ENCODE results near the gene METTL27.

DNA sequence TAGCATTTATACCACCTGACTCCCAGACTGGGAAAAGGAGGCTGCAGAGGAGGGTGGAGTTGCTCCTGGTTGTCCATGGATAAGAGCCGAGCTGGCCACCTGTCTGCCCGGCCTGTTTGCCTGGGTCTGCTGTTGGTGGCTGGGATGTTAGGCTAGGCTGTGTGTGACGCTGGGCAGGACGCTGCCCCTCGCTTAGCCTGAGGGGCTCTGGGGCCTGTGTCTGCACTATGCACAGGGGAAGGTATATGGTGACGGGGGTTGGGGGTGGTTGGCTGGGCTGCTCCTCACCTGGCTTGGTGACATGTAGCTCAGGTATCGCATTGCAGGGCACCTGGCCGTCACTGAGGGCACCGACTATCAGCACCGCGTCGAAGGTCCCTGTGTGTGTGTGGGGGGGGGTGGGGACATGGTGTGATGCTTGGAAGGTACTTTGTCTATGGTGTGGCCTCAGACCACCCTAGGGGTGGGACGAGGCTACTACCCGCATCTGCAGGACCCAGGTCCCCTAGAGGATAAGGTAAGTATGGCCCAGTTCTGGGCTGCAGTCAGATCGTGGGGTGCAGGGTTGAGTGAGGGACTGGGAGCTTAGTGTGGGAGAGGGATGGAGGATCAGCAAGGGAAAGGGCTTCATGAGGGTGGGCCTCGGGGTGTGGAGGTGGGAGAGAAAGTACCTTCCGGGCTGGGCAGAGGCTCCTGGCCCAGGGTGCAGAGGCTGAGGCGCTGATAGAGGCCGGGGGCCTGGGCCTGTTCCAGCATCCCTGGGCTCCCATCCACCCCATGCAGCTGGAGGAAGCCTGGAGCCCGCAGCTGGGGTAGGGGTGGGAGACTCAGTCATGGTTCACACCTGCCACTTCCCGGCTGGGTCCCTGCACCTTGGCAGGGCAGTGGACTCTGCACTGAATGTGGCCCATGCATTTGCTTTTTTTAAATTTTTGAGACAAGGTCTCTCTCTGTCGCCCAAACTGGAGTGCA is 2.3 kb downstream of the METTL27 start:
- TF ChIP-seq, protein P1, sequence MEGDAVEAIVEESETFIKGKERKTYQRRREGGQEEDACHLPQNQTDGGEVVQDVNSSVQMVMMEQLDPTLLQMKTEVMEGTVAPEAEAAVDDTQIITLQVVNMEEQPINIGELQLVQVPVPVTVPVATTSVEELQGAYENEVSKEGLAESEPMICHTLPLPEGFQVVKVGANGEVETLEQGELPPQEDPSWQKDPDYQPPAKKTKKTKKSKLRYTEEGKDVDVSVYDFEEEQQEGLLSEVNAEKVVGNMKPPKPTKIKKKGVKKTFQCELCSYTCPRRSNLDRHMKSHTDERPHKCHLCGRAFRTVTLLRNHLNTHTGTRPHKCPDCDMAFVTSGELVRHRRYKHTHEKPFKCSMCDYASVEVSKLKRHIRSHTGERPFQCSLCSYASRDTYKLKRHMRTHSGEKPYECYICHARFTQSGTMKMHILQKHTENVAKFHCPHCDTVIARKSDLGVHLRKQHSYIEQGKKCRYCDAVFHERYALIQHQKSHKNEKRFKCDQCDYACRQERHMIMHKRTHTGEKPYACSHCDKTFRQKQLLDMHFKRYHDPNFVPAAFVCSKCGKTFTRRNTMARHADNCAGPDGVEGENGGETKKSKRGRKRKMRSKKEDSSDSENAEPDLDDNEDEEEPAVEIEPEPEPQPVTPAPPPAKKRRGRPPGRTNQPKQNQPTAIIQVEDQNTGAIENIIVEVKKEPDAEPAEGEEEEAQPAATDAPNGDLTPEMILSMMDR (IDR thresholded peaks at IDR 0.05), result no peak
- TF ChIP-seq EP300 (IDR thresholded peaks at IDR 0.05), result no peak
- no peak for TF ChIP-seq POLR2A (IDR thresholded peaks at IDR 0.05)

Measured in stomach (tissue), 4 donors.